HepG2 (cell line): ENCODE measurements around the gene SERTAD3. TPM values are rescaled to one million over a fixed set of nuclear protein-coding genes. Genes with fewer than 3 reads are reported as not detected.

Experiments
- FOXA3 ChIP-seq: IDR thresholded peaks from 2 replicates; pipeline ENCODE4 v1.6.1; 2016; ENCODE audit warnings: missing genetic modification reagents, missing compliant biosample characterization
- GABPA ChIP-seq, 2 experiments: IDR thresholded peaks; 2 replicates each; pipeline ENCODE4 v1.6.1; 2011 to 2016; ENCODE audit warnings: low read depth in 2 of 2, low read length in 1 of 2, missing biosample characterization in 1 of 2, missing genetic modification characterization in 1 of 2
- GTF2F1 ChIP-seq: fragments of 150-350 bp; IDR thresholded peaks from 2 replicates; pipeline ENCODE4 v1.6.1; 2014; ENCODE audit warnings: low read length
- KDM5B ChIP-seq: sonication (generic); formaldehyde crosslinking; IDR thresholded peaks from 2 replicates; pipeline ENCODE4 v1.4.0; 2020; ENCODE audit warnings: missing genetic modification reagents, mild to moderate bottlenecking, borderline replicate concordance
- MNT ChIP-seq: fragments of 450-650 bp; IDR thresholded peaks from 2 replicates; pipeline ENCODE4 v1.6.1; 2016
- PTBP1 ChIP-seq: fragments of 200-400 bp; formaldehyde crosslinking; IDR thresholded peaks from 2 replicates; pipeline ENCODE4 v1.6.1; 2018; ENCODE audit warnings: low read length, low read depth; ENCODE audit not compliant: poor library complexity, severe bottlenecking
- RBM39 ChIP-seq: fragments of 200-400 bp; formaldehyde crosslinking; IDR thresholded peaks from one replicate; pipeline ENCODE4 v1.6.1; 2018; ENCODE audit warnings: antibody characterized with exemption, mild to moderate bottlenecking, low read depth, low read length; ENCODE audit not compliant: poor library complexity, severe bottlenecking
- SALL2 ChIP-seq: sonication (generic); formaldehyde crosslinking; IDR thresholded peaks from 2 replicates; pipeline ENCODE4 v1.8.1; 2023; ENCODE audit warnings: mild to moderate bottlenecking, missing genetic modification reagents, inconsistent platforms
- SMC3 ChIP-seq: IDR thresholded peaks from 2 replicates; pipeline ENCODE4 v1.6.1; 2011; ENCODE audit warnings: low read length, improper control_type of control experiment
- SNAI1 ChIP-seq: sonication (generic); formaldehyde crosslinking; IDR thresholded peaks from 2 replicates; pipeline ENCODE4 v1.5.0; 2020; ENCODE audit warnings: mild to moderate bottlenecking, missing genetic modification reagents, borderline replicate concordance
- SP140L ChIP-seq: sonication (generic); formaldehyde crosslinking; IDR thresholded peaks from 2 replicates; pipeline ENCODE4 v1.4.0; 2020; ENCODE audit warnings: missing genetic modification reagents, borderline replicate concordance
- TAF15 ChIP-seq: fragments of 200-400 bp; formaldehyde crosslinking; IDR thresholded peaks from one replicate; pipeline ENCODE4 v1.6.1; 2018; ENCODE audit warnings: mild to moderate bottlenecking, low read depth, low read length; ENCODE audit not compliant: poor library complexity, severe bottlenecking
- THAP11 ChIP-seq: IDR thresholded peaks from 2 replicates; pipeline ENCODE4 v1.6.1; 2016; ENCODE audit warnings: missing biosample characterization, missing genetic modification reagents
- TIGD3 ChIP-seq: sonication (generic); formaldehyde crosslinking; IDR thresholded peaks from 2 replicates; pipeline ENCODE4 v1.5.1; 2020; ENCODE audit warnings: mild to moderate bottlenecking, missing genetic modification reagents, borderline replicate concordance
- ZBTB37 ChIP-seq: sonication (generic); formaldehyde crosslinking; IDR thresholded peaks from 2 replicates; pipeline ENCODE4 v1.4.0; 2020; ENCODE audit warnings: mild to moderate bottlenecking, missing genetic modification reagents
- ZNF143 ChIP-seq: sonication (generic); formaldehyde crosslinking; IDR thresholded peaks from 2 replicates; pipeline ENCODE4 v1.4.0; 2020; ENCODE audit warnings: missing genetic modification reagents
- ZNF17 ChIP-seq: sonication (generic); formaldehyde crosslinking; IDR thresholded peaks from 2 replicates; pipeline ENCODE4 v1.5.0; 2020; ENCODE audit warnings: mild to moderate bottlenecking, missing genetic modification reagents
- ZNF382 ChIP-seq: sonication (generic); formaldehyde crosslinking; IDR thresholded peaks from 2 replicates; pipeline ENCODE4 v1.5.0; 2020; ENCODE audit warnings: missing genetic modification reagents, mild to moderate bottlenecking, borderline replicate concordance
- ZNF530 ChIP-seq: sonication (generic); formaldehyde crosslinking; IDR thresholded peaks from 2 replicates; pipeline ENCODE4 v1.5.0; 2020; ENCODE audit warnings: low read depth, mild to moderate bottlenecking, missing genetic modification reagents
- ZNF691 ChIP-seq: sonication (generic); formaldehyde crosslinking; IDR thresholded peaks from 2 replicates; pipeline ENCODE4 v1.4.0; 2020; ENCODE audit warnings: missing genetic modification reagents, low read depth, mild to moderate bottlenecking, borderline replicate concordance
- ZNF772 ChIP-seq: sonication (generic); formaldehyde crosslinking; IDR thresholded peaks from 2 replicates; pipeline ENCODE4 v1.5.0; 2020; ENCODE audit warnings: mild to moderate bottlenecking, missing genetic modification reagents
- ZNF773 ChIP-seq: sonication (generic); formaldehyde crosslinking; IDR thresholded peaks from 2 replicates; pipeline ENCODE4 v1.4.0; 2020; ENCODE audit warnings: missing genetic modification reagents, borderline replicate concordance
- ZNF781 ChIP-seq: sonication (generic); formaldehyde crosslinking; IDR thresholded peaks from 2 replicates; pipeline ENCODE4 v1.5.1; 2020; ENCODE audit warnings: borderline replicate concordance, mild to moderate bottlenecking, missing genetic modification reagents; ENCODE audit errors: not compliant biosample characterization
- ZNF850 ChIP-seq: sonication (generic); formaldehyde crosslinking; conservative IDR thresholded peaks from 2 replicates; pipeline ENCODE4 v1.9.0; 2021; ENCODE audit warnings: mild to moderate bottlenecking, missing genetic modification reagents
- polyA plus RNA-seq, 8 experiments: library from polyadenylated mRNA; depleted of rRNA in 3 of 8; stranded (reverse) in 7 of 8; unstranded in 1 of 8; fragments of >200 nt; fragmentation: Illumina TruSeq in 4 of 8; extraction: Trizol in 4 of 8; gene quantifications; 2 replicates each; pipeline versions ENCODE4 v1.2.1 to v1.2.3, GENCODE V29; 2011 to 2016; ENCODE audit warnings: low read depth in 4 of 8, missing spikeins in 1 of 8, mixed read lengths in 1 of 8; ENCODE audit not compliant: insufficient read depth in 1 of 8
- total RNA-seq, 5 experiments: library from RNA; depleted of rRNA; stranded (reverse); fragments of >200 nt; fragmentation: Illumina TruSeq; extraction: Trizol; gene quantifications; 2 replicates each; pipeline ENCODE4 v1.2.3, GENCODE V29; 2016; ENCODE audit warnings: low read depth in 1 of 5

The SERTAD3 gene
- total and polyA plus RNA-seq, 2 of the 13 experiments (the other 11 are each of a cell fraction or from before 2014, with no cell fraction given): 9.6 to 16.9 TPM

GRCh38 chr19:40444000-40444824, at the start of gene SERTAD3 (continued):
- TF ChIP-seq THAP11 (CRISPR knock-in tag): peak; percentile 70
- peak; percentile 41 for TF ChIP-seq ZNF781 (CRISPR knock-in tag)
- no peak for TF ChIP-seq ZNF773
- no peak for TF ChIP-seq ZNF17 (CRISPR knock-in tag)
- TF ChIP-seq KDM5B: peak; percentile 55; the same call in 1 of the 2 replicates
- 0 out of 2 replicates have a peak, but pooled peaks have one; percentile 27 for TF ChIP-seq FOXA3 (CRISPR knock-in tag)
- TF ChIP-seq GABPA (IDR thresholded peaks at IDR 0.05; ENCODE audit: low read depth, low read length): no peak
- TF ChIP-seq GABPA (CRISPR knock-in tag; IDR thresholded peaks at IDR 0.05; ENCODE audit: low read depth): peak; percentile 41; the same call in 1 of the 2 replicates
- TF ChIP-seq ZNF850 (CRISPR knock-in tag): no peak
- TF ChIP-seq ZNF143 (CRISPR knock-in tag): peak; percentile 34; the same call in 1 of the 2 replicates
- TF ChIP-seq TIGD3 (CRISPR knock-in tag): peak; percentile 87
- no peak for TF ChIP-seq ZNF382 (CRISPR knock-in tag)
- no peak for TF ChIP-seq SP140L (CRISPR knock-in tag)
- TF ChIP-seq TAF15: peak; percentile 49
- TF ChIP-seq PTBP1: no peak
- 0 out of 2 replicates have a peak, but pooled peaks have one; percentile 27 for TF ChIP-seq MNT
- TF ChIP-seq ZBTB37 (CRISPR knock-in tag): no peak
- peak; percentile 30; the same call in 1 of the 2 replicates for TF ChIP-seq ZNF691 (CRISPR knock-in tag)
- no peak for TF ChIP-seq ZNF772 (CRISPR knock-in tag)
- peak; percentile 79; the same call in 1 of the 2 replicates for TF ChIP-seq SNAI1 (CRISPR knock-in tag)
- no peak; the same call in 1 of the 2 replicates for TF ChIP-seq SALL2
- TF ChIP-seq ZNF530: no peak
- TF ChIP-seq SMC3: no peak
- peak; percentile 63 for TF ChIP-seq RBM39
- no peak for TF ChIP-seq GTF2F1
